ENCODE measurements around the gene SLC30A5.

GRCh38 chr5:69134126-69134525, 40.3 kb downstream of the SLC30A5 start:
- TF ChIP-seq EZH2 (IDR thresholded peaks at IDR 0.05; ENCODE audit: insufficient read depth, poor library complexity, severe bottlenecking) (no peak), EZH2phosphoT487 (IDR thresholded peaks at IDR 0.05; ENCODE audit: insufficient read depth, low read depth) (no peak)
